ENCODE measurements around the gene ONECUT3.

Gene ONECUT3

GRCh38 chr19:1725100-1726064 is 27.9 kb upstream of the ONECUT3 start:
- Histone ChIP-seq H3K9ac (ENCODE audit: low read length) (no peak overlapping the region), H3K4me3 (ENCODE audit: low read length) (peak overlapping the region; percentile 37), H3K27me3 (ENCODE audit: control insufficient read depth, insufficient read depth, low read length) (peaks cover 25% of the 10 kb centered on the region), H3K27ac (ENCODE audit: low read depth, low read length) (no peak overlapping the region), H3K4me1 (ENCODE audit: control insufficient read depth, insufficient read depth, low read length) (no peaks in the 10 kb centered on the region), H3K36me3 (ENCODE audit: control insufficient read depth, insufficient read depth, low read length) (no peaks in the 10 kb centered on the region)

GRCh38 chr19:1728816-1729567 is 24.3 kb upstream of the ONECUT3 start:
- H3K4me1 ChIP-seq (ENCODE audit: control insufficient read depth, insufficient read depth, low read length) = no peaks in the 10 kb centered on the region
- peaks cover 22% of the 10 kb centered on the region for H3K27me3 ChIP-seq (ENCODE audit: control insufficient read depth, insufficient read depth, low read length)
- no peak overlapping the region for H3K27ac ChIP-seq (ENCODE audit: low read depth, low read length)
- H3K36me3 ChIP-seq (ENCODE audit: control insufficient read depth, insufficient read depth, low read length) = no peaks in the 10 kb centered on the region
- H3K9ac ChIP-seq (ENCODE audit: low read length) = no peak overlapping the region
- no peak overlapping the region for H3K4me3 ChIP-seq (ENCODE audit: low read length)

- Histone ChIP-seq H3K27me3 (ENCODE audit: control insufficient read depth, insufficient read depth, low read length) (peaks cover 26% of the 10 kb centered on the region), H3K36me3 (ENCODE audit: control insufficient read depth, insufficient read depth, low read length) (no peaks in the 10 kb centered on the region), H3K9ac (ENCODE audit: low read length) (no peak overlapping the region), H3K27ac (ENCODE audit: low read depth, low read length) (no peak overlapping the region), H3K4me1 (ENCODE audit: control insufficient read depth, insufficient read depth, low read length) (no peaks in the 10 kb centered on the region), H3K4me3 (ENCODE audit: low read length) (no peak overlapping the region)
Measured at GRCh38 chr19:1729568-1729925, 23.8 kb upstream of the ONECUT3 start.

GRCh38 chr19:1730157-1730556 is 23.1 kb upstream of the ONECUT3 start:
- H3K27ac ChIP-seq (ENCODE audit: low read depth, low read length) = no peak overlapping the region
- no peaks in the 10 kb centered on the region for H3K36me3 ChIP-seq (ENCODE audit: control insufficient read depth, insufficient read depth, low read length)
- no peak overlapping the region for H3K9ac ChIP-seq (ENCODE audit: low read length)
- H3K4me1 ChIP-seq (ENCODE audit: control insufficient read depth, insufficient read depth, low read length) = no peaks in the 10 kb centered on the region
- H3K4me3 ChIP-seq (ENCODE audit: low read length) = no peak overlapping the region
- H3K27me3 ChIP-seq (ENCODE audit: control insufficient read depth, insufficient read depth, low read length) = peaks cover 29% of the 10 kb centered on the region

GRCh38 chr19:1734321-1734966 is 18.9 kb upstream of the ONECUT3 start:
- peaks cover 18% of the 10 kb centered on the region for H3K27me3 ChIP-seq (ENCODE audit: control insufficient read depth, insufficient read depth, low read length)
- no peaks in the 10 kb centered on the region for H3K36me3 ChIP-seq (ENCODE audit: control insufficient read depth, insufficient read depth, low read length)
- no peak overlapping the region for H3K4me3 ChIP-seq (ENCODE audit: low read length)
- no peaks in the 10 kb centered on the region for H3K4me1 ChIP-seq (ENCODE audit: control insufficient read depth, insufficient read depth, low read length)
- no peak overlapping the region for H3K27ac ChIP-seq (ENCODE audit: low read depth, low read length)
- H3K9ac ChIP-seq (ENCODE audit: low read length) = no peak overlapping the region

GRCh38 chr19:1736280-1736679 is 17.0 kb upstream of the ONECUT3 start:
- Histone ChIP-seq H3K4me1 (ENCODE audit: control insufficient read depth, insufficient read depth, low read length) (no peaks in the 10 kb centered on the region), H3K4me3 (ENCODE audit: low read length) (no peak overlapping the region), H3K27me3 (ENCODE audit: control insufficient read depth, insufficient read depth, low read length) (peaks cover 12% of the 10 kb centered on the region), H3K27ac (ENCODE audit: low read depth, low read length) (no peak overlapping the region), H3K9ac (ENCODE audit: low read length) (no peak overlapping the region), H3K36me3 (ENCODE audit: control insufficient read depth, insufficient read depth, low read length) (no peaks in the 10 kb centered on the region)

- Histone ChIP-seq H3K27me3 (ENCODE audit: control insufficient read depth, insufficient read depth, low read length) (peaks cover 12% of the 10 kb centered on the region), H3K4me1 (ENCODE audit: control insufficient read depth, insufficient read depth, low read length) (no peaks in the 10 kb centered on the region), H3K27ac (ENCODE audit: low read depth, low read length) (no peak overlapping the region), H3K4me3 (ENCODE audit: low read length) (no peak overlapping the region), H3K36me3 (ENCODE audit: control insufficient read depth, insufficient read depth, low read length) (no peaks in the 10 kb centered on the region), H3K9ac (ENCODE audit: low read length) (no peak overlapping the region)
Measured at GRCh38 chr19:1736927-1737326, 16.4 kb upstream of the ONECUT3 start.

- H3K27ac ChIP-seq (ENCODE audit: low read depth, low read length) = no peak overlapping the region
- H3K4me3 ChIP-seq (ENCODE audit: low read length) = no peak overlapping the region
- no peaks in the 10 kb centered on the region for H3K36me3 ChIP-seq (ENCODE audit: control insufficient read depth, insufficient read depth, low read length)
- H3K9ac ChIP-seq (ENCODE audit: low read length) = no peak overlapping the region
- H3K4me1 ChIP-seq (ENCODE audit: control insufficient read depth, insufficient read depth, low read length) = no peaks in the 10 kb centered on the region
- H3K27me3 ChIP-seq (ENCODE audit: control insufficient read depth, insufficient read depth, low read length) = peaks cover 8% of the 10 kb centered on the region
Measured at GRCh38 chr19:1739960-1740629, 13.2 kb upstream of the ONECUT3 start.

GRCh38 chr19:1742989-1743696 is 10.2 kb upstream of the ONECUT3 start:
- Histone ChIP-seq H3K9ac (ENCODE audit: low read length) (no peak overlapping the region), H3K27me3 (ENCODE audit: control insufficient read depth, insufficient read depth, low read length) (peaks cover 32% of the 10 kb centered on the region), H3K36me3 (ENCODE audit: control insufficient read depth, insufficient read depth, low read length) (no peaks in the 10 kb centered on the region)

GRCh38 chr19:1744133-1744665 is 9.1 kb upstream of the ONECUT3 start:
- H3K27me3 ChIP-seq (ENCODE audit: control insufficient read depth, insufficient read depth, low read length) = peaks cover 38% of the 10 kb centered on the region

More at GRCh38 chr19:1742989-1743696, 10.2 kb upstream of the ONECUT3 start:
- H3K4me3 ChIP-seq (ENCODE audit: low read length) = no peak overlapping the region
- H3K4me1 ChIP-seq (ENCODE audit: control insufficient read depth, insufficient read depth, low read length) = no peaks in the 10 kb centered on the region
- no peak overlapping the region for H3K27ac ChIP-seq (ENCODE audit: low read depth, low read length)

GRCh38 chr19:1744822-1745563 is 8.3 kb upstream of the ONECUT3 start:
- H3K9ac ChIP-seq (ENCODE audit: low read length) = no peak overlapping the region
- H3K4me3 ChIP-seq (ENCODE audit: low read length) = no peak overlapping the region
- H3K27ac ChIP-seq (ENCODE audit: low read depth, low read length) = no peak overlapping the region
- H3K4me1 ChIP-seq (ENCODE audit: control insufficient read depth, insufficient read depth, low read length) = no peaks in the 10 kb centered on the region
- no peaks in the 10 kb centered on the region for H3K36me3 ChIP-seq (ENCODE audit: control insufficient read depth, insufficient read depth, low read length)
- H3K27me3 ChIP-seq (ENCODE audit: control insufficient read depth, insufficient read depth, low read length) = peaks cover 44% of the 10 kb centered on the region

More at GRCh38 chr19:1744133-1744665, 9.1 kb upstream of the ONECUT3 start:
- H3K4me1 ChIP-seq (ENCODE audit: control insufficient read depth, insufficient read depth, low read length) = no peaks in the 10 kb centered on the region
- H3K36me3 ChIP-seq (ENCODE audit: control insufficient read depth, insufficient read depth, low read length) = no peaks in the 10 kb centered on the region
- no peak overlapping the region for H3K27ac ChIP-seq (ENCODE audit: low read depth, low read length)
- H3K4me3 ChIP-seq (ENCODE audit: low read length) = no peak overlapping the region
- H3K9ac ChIP-seq (ENCODE audit: low read length) = no peak overlapping the region
